ENCODE results near the gene IGSF3. TPM values are rescaled to one million over a fixed set of nuclear protein-coding genes. Genes with fewer than 3 reads are reported as not detected.
"Not testable (repeated sequence)": the region's sequence is repeated elsewhere in the genome, so short reads cannot be mapped to it uniquely, and the experiment has no call there.

The IGSF3 gene
- total and polyA plus RNA-seq, 10 of the 15 experiments (the other 5 are each of a cell fraction or from before 2014, with no cell fraction given): 1.4 to 18.0 (median 9.6) TPM

DNA sequence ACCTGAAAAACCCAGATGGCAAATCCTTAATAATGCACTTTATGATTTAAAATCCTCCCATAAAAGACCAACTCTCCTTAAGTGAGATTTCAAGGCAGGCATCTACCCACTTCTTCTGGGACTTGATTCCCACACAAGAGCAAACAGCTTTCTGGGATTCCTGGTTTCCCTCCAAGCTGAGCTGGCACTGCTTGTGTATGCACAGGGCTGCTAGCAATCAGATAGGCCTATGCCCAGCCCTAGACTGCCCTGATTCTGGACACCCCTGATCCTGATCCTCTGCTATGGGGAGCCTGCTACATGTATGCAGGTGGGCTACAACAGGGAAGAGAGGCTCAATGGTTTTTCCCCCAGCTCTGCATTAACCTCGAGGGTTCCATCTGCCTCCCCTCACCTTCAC lies 60.1 kb downstream of the IGSF3 start:
- WGBS (ENCODE audit: insufficient coverage, insufficient replicate concordance, low lambda C conversion rate, missing lambda C conversion rate): 63% methylated on average over 1 of the region's 1 CpG
- ChIA-PET RAD21 (ENCODE audit: unreplicated experiment) (interaction anchor here (0.9 kb wide), 1 partner anchor 65 kb away, joined by 3 read pairs; no protein-coding TSS in a partner anchor), SMC1A (ENCODE audit: uncharacterized antibody, unreplicated experiment) (interaction anchor here (0.8 kb wide), 1 partner anchor 20 kb away, joined by 3 read pairs; no protein-coding TSS in a partner anchor)
- H3K79me2 ChIP-seq (ENCODE audit: control insufficient read depth, insufficient read depth, low read length); H3K27ac ChIP-seq (ENCODE audit: control insufficient read depth, insufficient read depth); DNase-seq (ENCODE audit: low read depth, low spot score); H3K4me1 ChIP-seq (ENCODE audit: control insufficient read depth, insufficient read depth, low read length); H3K27me3 ChIP-seq (replicated peaks in 1 of 2; ENCODE audit: control insufficient read depth in 2 of 2, insufficient read depth in 2 of 2, low read length in 1 of 2); intact Hi-C loops (cut with micrococcal nuclease; ENCODE audit: unreplicated experiment); POLR2A ChIA-PET; H4K20me1 ChIP-seq (ENCODE audit: control insufficient read depth, insufficient read depth); BruUV-seq (replicated peaks); in situ Hi-C loops (cut with MboI); CTCF ChIA-PET; FAIRE-seq; H3K36me3 ChIP-seq (ENCODE audit: control insufficient read depth in 2 of 2, insufficient read depth in 2 of 2, low read length in 1 of 2); H3K9me3 ChIP-seq (replicated peaks; ENCODE audit: control insufficient read depth, insufficient read depth, low read length); H3K4me3 ChIP-seq; H3K9ac ChIP-seq (ENCODE audit: control insufficient read depth, insufficient read depth, low read length); H3K4me2 ChIP-seq (ENCODE audit: control insufficient read depth, insufficient read depth); H2AFZ ChIP-seq (ENCODE audit: control insufficient read depth, low read depth, low read length): not testable (repeated sequence)
- ATAC-seq: 0 out of 3 replicates have a peak, but pooled peaks have one; percentile 12

DNA sequence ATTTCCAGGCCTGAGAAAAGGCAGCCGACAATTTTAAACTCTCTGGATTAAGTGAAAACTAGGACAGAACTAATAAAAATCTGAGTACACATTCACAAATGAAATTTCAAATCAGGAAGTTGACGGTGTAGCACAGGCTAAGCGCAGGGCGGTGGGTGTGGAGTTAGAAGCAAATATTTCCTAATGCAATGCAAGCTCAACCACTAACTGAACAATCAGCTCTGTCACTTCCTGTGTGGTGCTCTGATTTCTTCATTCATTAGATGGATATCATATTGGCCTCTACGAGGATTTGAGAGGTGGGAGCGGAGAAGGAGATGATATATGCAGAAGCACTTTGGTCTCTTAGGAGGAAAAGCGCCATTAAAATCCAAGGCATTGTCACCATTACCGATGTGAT lies 61.5 kb downstream of the IGSF3 start:
- H3K27ac ChIP-seq (ENCODE audit: control insufficient read depth, insufficient read depth): not testable (repeated sequence)

More for the DNA sequence above, 61.5 kb downstream of the IGSF3 start:
- RAD21 ChIA-PET (ENCODE audit: unreplicated experiment); FAIRE-seq; H3K36me3 ChIP-seq (ENCODE audit: control insufficient read depth in 2 of 2, insufficient read depth in 2 of 2, low read length in 1 of 2); H3K4me2 ChIP-seq (ENCODE audit: control insufficient read depth, insufficient read depth); H3K79me2 ChIP-seq (ENCODE audit: control insufficient read depth, insufficient read depth, low read length); ATAC-seq; H3K9me3 ChIP-seq (replicated peaks; ENCODE audit: control insufficient read depth, insufficient read depth, low read length); H3K27me3 ChIP-seq (replicated peaks in 1 of 2; ENCODE audit: control insufficient read depth in 2 of 2, insufficient read depth in 2 of 2, low read length in 1 of 2); POLR2A ChIA-PET; intact Hi-C loops (cut with micrococcal nuclease; ENCODE audit: unreplicated experiment); H4K20me1 ChIP-seq (ENCODE audit: control insufficient read depth, insufficient read depth); in situ Hi-C loops (cut with MboI); SMC1A ChIA-PET (ENCODE audit: uncharacterized antibody, unreplicated experiment); H2AFZ ChIP-seq (ENCODE audit: control insufficient read depth, low read depth, low read length); H3K9ac ChIP-seq (ENCODE audit: control insufficient read depth, insufficient read depth, low read length); CTCF ChIA-PET; H3K4me3 ChIP-seq; H3K4me1 ChIP-seq (ENCODE audit: control insufficient read depth, insufficient read depth, low read length); DNase-seq (ENCODE audit: low read depth, low spot score): not testable (repeated sequence)
- TSS peak; percentile 11 for BruUV-seq (replicated peaks)
- WGBS (ENCODE audit: insufficient coverage, insufficient replicate concordance, low lambda C conversion rate, missing lambda C conversion rate): 80% methylated on average over 7 of the region's 8 CpGs
